Common myeloid progenitor, CD34-positive (primary cell): ENCODE data around the gene SUDS3.
A peak's percentile ranks its signal among the peaks of the same experiment; 100 is the strongest.

Experiments
- CTCF ChIA-PET: fragments of 350-600 bp; sonication (Branson Sonifier 250); formaldehyde crosslinking; loops from one replicate; lab custom pipeline; 2021; ENCODE audit warnings: antibody characterized with exemption; lab: Charles Lee
- POLR2A ChIA-PET: fragments of 350-600 bp; sonication (Branson Sonifier 250); formaldehyde crosslinking; loops from one replicate; lab custom pipeline; 2021; ENCODE audit warnings: antibody characterized with exemption; lab: Charles Lee
- DNase-seq, 3 donors: peaks; one replicate each; pipeline versions ENCODE4 v3.0.0 to v3.0.0-alpha.2; 2013
- H3K27ac ChIP-seq, 2 experiments: 1 replicate in 1 of 2; 2 replicates in 1 of 2; pipeline ENCODE4 v1.7.0; 2013; ENCODE audit warnings: inconsistent platforms in 2 of 2, low read length in 2 of 2, mild to moderate bottlenecking in 2 of 2, low read depth in 1 of 2, moderate library complexity in 1 of 2; ENCODE audit not compliant: severe bottlenecking in 2 of 2, insufficient read depth in 1 of 2, poor library complexity in 1 of 2
- H3K27me3 ChIP-seq, 5 experiments: replicated peaks in 2 of 5; 1 replicate in 3 of 5; 2 replicates in 2 of 5; pipeline versions ENCODE4 v1.6.1 to v1.7.0; 2013; ENCODE audit warnings: low read length in 4 of 5, mild to moderate bottlenecking in 2 of 5, moderate library complexity in 2 of 5, inconsistent platforms in 1 of 5; ENCODE audit not compliant: insufficient read depth in 5 of 5, control insufficient read depth in 4 of 5
- H3K36me3 ChIP-seq, 4 experiments: 1 replicate in 2 of 4; 2 replicates in 2 of 4; pipeline versions ENCODE4 v1.6.1 to v1.7.0; 2013; ENCODE audit warnings: low read length in 3 of 4, control low read depth in 1 of 4, mild to moderate bottlenecking in 1 of 4; ENCODE audit not compliant: control insufficient read depth in 4 of 4, insufficient read depth in 4 of 4
- H3K4me1 ChIP-seq, 4 experiments: 1 replicate in 3 of 4; 2 replicates in 1 of 4; pipeline versions ENCODE4 v1.6.1 to v1.7.1; 2013; ENCODE audit warnings: low read length in 3 of 4, mild to moderate bottlenecking in 3 of 4, control low read depth in 1 of 4, inconsistent platforms in 1 of 4, moderate library complexity in 1 of 4; ENCODE audit not compliant: control insufficient read depth in 4 of 4, insufficient read depth in 4 of 4; ENCODE audit errors: control extremely low read depth in 1 of 4
- H3K4me3 ChIP-seq, 7 experiments: 1 replicate in 4 of 7; 2 replicates in 3 of 7; pipeline versions ENCODE4 v1.5.1 to v1.7.0; 2013; ENCODE audit warnings: mild to moderate bottlenecking in 7 of 7, low read length in 6 of 7, moderate library complexity in 6 of 7, inconsistent platforms in 2 of 7, low read depth in 2 of 7, control low read depth in 1 of 7; ENCODE audit not compliant: insufficient read depth in 4 of 7, control insufficient read depth in 1 of 7; ENCODE audit errors: extremely low read depth in 1 of 7
- H3K9me3 ChIP-seq, 5 experiments: 1 replicate in 4 of 5; 2 replicates in 1 of 5; pipeline versions ENCODE4 v1.6.1 to v1.7.1; 2013; ENCODE audit warnings: low read length in 4 of 5, mild to moderate bottlenecking in 2 of 5, inconsistent platforms in 1 of 5, low read depth in 1 of 5, moderate library complexity in 1 of 5; ENCODE audit not compliant: control insufficient read depth in 4 of 5, insufficient read depth in 2 of 5; ENCODE audit errors: control extremely low read depth in 1 of 5
- WGBS: methylation state at CpG from one replicate; pipeline ENCODE4 v1.1.5; 2013; ENCODE audit not compliant: insufficient coverage; 5-methylcytosine and 5-hydroxymethylcytosine counted together

Gene SUDS3

GRCh38 chr12:118418385-118419057 lies 42.2 kb downstream of the SUDS3 start:
- DNase-seq = no peak
- ChIA-PET CTCF (interaction anchor here (1.0 kb wide), 1 partner anchor 13 kb away, joined by 5 read pairs; no protein-coding TSS in a partner anchor), POLR2A (no interaction called here)
- Histone ChIP-seq H3K27me3 (no peaks in the 10 kb centered on the region), H3K36me3 (peaks cover 5 to 46% (median 25%) of the 10 kb centered on the region in 4 experiments), H3K4me1 (no peaks in the 10 kb centered on the region), H3K9me3 (no peaks in the 10 kb centered on the region), H3K4me3 (no peak overlapping the region), H3K27ac (no peak overlapping the region)
- WGBS = 100% methylated on average over 1 of the region's 1 CpG

- POLR2A ChIA-PET = no interaction called here
- CTCF ChIA-PET = interaction anchor here (1.3 kb wide), 1 partner anchor 16 kb away, joined by 6 read pairs; no protein-coding TSS in a partner anchor
- 100% methylated on average over 3 of the region's 3 CpGs for WGBS
Observed at GRCh38 chr12:118420673-118421072, 44.3 kb downstream of the SUDS3 start.

DNA sequence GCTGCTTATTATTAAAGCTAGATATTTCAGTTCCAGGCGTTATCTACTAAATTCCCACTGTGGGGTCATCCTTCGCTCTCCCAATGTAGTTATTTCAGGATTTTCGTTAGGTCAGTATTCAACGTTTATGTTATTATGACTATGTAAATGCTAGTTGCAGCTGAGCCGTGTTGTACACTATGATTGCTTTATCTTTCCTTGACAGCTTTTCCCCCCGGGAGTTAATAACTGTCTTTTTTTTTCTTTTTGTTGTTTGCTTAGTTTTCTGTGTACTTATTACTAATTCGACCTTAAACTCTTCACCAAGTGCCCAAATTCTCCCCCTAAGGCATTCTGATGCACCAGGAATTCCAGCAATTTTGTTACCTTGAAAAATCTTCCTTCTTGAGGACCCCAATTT lies 48.5 kb downstream of the SUDS3 start:
- WGBS = 94% methylated on average over 5 of the region's 7 CpGs
- no peaks in the 10 kb centered on the region for H3K4me1 ChIP-seq
- POLR2A ChIA-PET = no interaction called here
- CTCF ChIA-PET = no interaction called here
- DNase-seq = peak in 1 of 3 donors; percentile 13
- no peaks in the 10 kb centered on the region for H3K36me3 ChIP-seq
- H3K9me3 ChIP-seq = no peaks in the 10 kb centered on the region
- H3K27me3 ChIP-seq = no peaks in the 10 kb centered on the region
- H3K4me3 ChIP-seq = no peak overlapping the region
- H3K27ac ChIP-seq = no peak overlapping the region

More at GRCh38 chr12:118420673-118421072, 44.3 kb downstream of the SUDS3 start:
- Histone ChIP-seq H3K27me3 (no peaks in the 10 kb centered on the region), H3K4me1 (no peaks in the 10 kb centered on the region), H3K36me3 (peaks cover 2 to 24% (median 10%) of the 10 kb centered on the region in 4 experiments), H3K4me3 (no peak overlapping the region), H3K9me3 (no peaks in the 10 kb centered on the region), H3K27ac (no peak overlapping the region)
- DNase-seq = no peak

- 86% methylated on average over 2 of the region's 4 CpGs for WGBS
- Histone ChIP-seq H3K36me3 (no peaks in the 10 kb centered on the region), H3K4me3 (no peak overlapping the region), H3K9me3 (no peaks in the 10 kb centered on the region), H3K4me1 (no peaks in the 10 kb centered on the region), H3K27me3 (no peaks in the 10 kb centered on the region), H3K27ac (no peak overlapping the region)
- POLR2A ChIA-PET = no interaction called here
- DNase-seq = no peak
- CTCF ChIA-PET = no interaction called here
Observed at GRCh38 chr12:118425364-118425763, 49.0 kb downstream of the SUDS3 start.

- H3K9me3 ChIP-seq = no peaks in the 10 kb centered on the region
- H3K4me1 ChIP-seq = no peaks in the 10 kb centered on the region
- no peaks in the 10 kb centered on the region for H3K36me3 ChIP-seq
- POLR2A ChIA-PET = no interaction called here
- 93% methylated on average over 3 of the region's 3 CpGs for WGBS
- CTCF ChIA-PET = interaction anchor here (1.6 kb wide), 1 partner anchor 13 kb away, joined by 3 read pairs; no protein-coding TSS in a partner anchor
- DNase-seq = no peak
- H3K27ac ChIP-seq = no peak overlapping the region
- no peak overlapping the region for H3K4me3 ChIP-seq
- H3K27me3 ChIP-seq = no peaks in the 10 kb centered on the region
Observed at GRCh38 chr12:118427819-118428218, 51.5 kb downstream of the SUDS3 start.

GRCh38 chr12:118428643-118429042 lies 52.3 kb downstream of the SUDS3 start:
- POLR2A ChIA-PET = no interaction called here
- 100% methylated on average over 2 of the region's 3 CpGs for WGBS
- no peak for DNase-seq
- CTCF ChIA-PET = no interaction called here
- Histone ChIP-seq H3K4me1 (no peaks in the 10 kb centered on the region), H3K9me3 (no peaks in the 10 kb centered on the region), H3K4me3 (no peak overlapping the region), H3K27ac (no peak overlapping the region), H3K27me3 (no peaks in the 10 kb centered on the region), H3K36me3 (no peaks in the 10 kb centered on the region)

DNA sequence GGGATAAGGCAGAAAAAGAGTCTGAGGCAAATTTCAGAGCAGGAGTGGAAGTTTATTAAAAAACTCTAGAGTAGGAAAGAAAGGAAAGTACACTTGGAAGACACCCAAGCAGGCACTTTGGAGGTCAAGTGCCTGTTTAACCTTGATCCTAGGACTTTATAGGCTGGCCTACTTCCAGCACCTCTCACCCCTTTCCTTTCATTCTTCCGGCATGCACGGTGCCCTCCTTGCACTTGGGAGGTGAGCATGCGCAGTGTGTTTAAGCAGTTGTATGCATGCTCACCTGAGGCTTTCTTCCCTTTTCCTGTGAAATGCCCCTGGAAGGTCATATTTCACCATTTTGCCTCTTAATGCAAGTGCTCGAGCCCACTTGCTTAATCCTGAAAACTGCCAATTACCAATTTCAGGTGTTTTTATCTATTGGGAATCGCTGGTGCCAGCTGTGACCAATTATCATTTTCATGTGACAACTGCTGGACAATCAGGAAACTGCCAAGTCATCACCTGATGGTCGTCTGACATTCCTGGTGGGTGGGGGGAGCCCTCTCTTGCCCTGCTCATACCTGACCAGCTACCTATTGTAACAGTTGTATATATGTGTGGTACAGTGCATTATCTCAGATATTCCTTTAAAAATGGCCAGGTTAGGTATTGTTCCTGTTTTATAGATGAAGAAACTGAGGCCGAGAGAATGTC lies 53.5 kb downstream of the SUDS3 start:
- ChIA-PET CTCF (no interaction called here), POLR2A (no interaction called here)
- WGBS = 92% methylated on average over 4 of the region's 7 CpGs
- Histone ChIP-seq H3K27ac (no peak overlapping the region), H3K27me3 (no peaks in the 10 kb centered on the region), H3K36me3 (no peaks in the 10 kb centered on the region), H3K9me3 (no peaks in the 10 kb centered on the region), H3K4me3 (no peak overlapping the region), H3K4me1 (no peaks in the 10 kb centered on the region)
- no peak for DNase-seq
